Muscle layer of duodenum (tissue), 2 donors: ENCODE measurements around the gene PAM.
"Not testable (repeated sequence)": the region's sequence is repeated elsewhere in the genome, so short reads cannot be mapped to it uniquely, and the experiment has no call there.

Source experiments
- H3K27ac ChIP-seq: one replicate; pipeline ENCODE4 v1.7.0; 2013; ENCODE audit warnings: mild to moderate bottlenecking, low read length
- H3K27me3 ChIP-seq: one replicate; pipeline ENCODE4 v1.7.0; 2013; ENCODE audit warnings: low read depth, mild to moderate bottlenecking, control low read depth, low read length
- H3K36me3 ChIP-seq, 2 donors: one replicate each; pipeline ENCODE4 v1.7.0; 2013; ENCODE audit warnings: low read length in 2 of 2, control low read depth in 1 of 2, mild to moderate bottlenecking in 1 of 2; ENCODE audit not compliant: insufficient read depth in 2 of 2, control insufficient read depth in 1 of 2
- H3K4me1 ChIP-seq, 2 donors: one replicate each; pipeline ENCODE4 v1.7.0; 2013; ENCODE audit warnings: low read length in 2 of 2, mild to moderate bottlenecking in 2 of 2, control low read depth in 1 of 2, moderate library complexity in 1 of 2; ENCODE audit not compliant: insufficient read depth in 2 of 2, control insufficient read depth in 1 of 2
- H3K4me3 ChIP-seq, 2 donors: one replicate each; pipeline ENCODE4 v1.7.0; 2013; ENCODE audit warnings: low read length in 2 of 2, low read depth in 1 of 2, mild to moderate bottlenecking in 1 of 2
- H3K9me3 ChIP-seq, 2 donors: one replicate each; pipeline ENCODE4 v1.7.0; 2013; ENCODE audit warnings: low read length in 2 of 2, control low read depth in 1 of 2, mild to moderate bottlenecking in 1 of 2; ENCODE audit not compliant: control insufficient read depth in 1 of 2
- donor health status: healthy.

Gene PAM

GRCh38 chr5:102766295-102767090, 11.4 kb downstream of the PAM start:
- Histone ChIP-seq H3K4me1 (peaks cover 0 to 17% of the 10 kb centered on the region in 2 donors), H3K27ac (no peak overlapping the region), H3K27me3 (no peaks in the 10 kb centered on the region), H3K36me3 (no peaks in the 10 kb centered on the region), H3K4me3 (no peak overlapping the region), H3K9me3 (no peaks in the 10 kb centered on the region)

- no peaks in the 10 kb centered on the region for H3K9me3 ChIP-seq
- no peak overlapping the region for H3K4me3 ChIP-seq
- no peaks in the 10 kb centered on the region for H3K27me3 ChIP-seq
- H3K27ac ChIP-seq, result no peak overlapping the region
- H3K4me1 ChIP-seq, result peaks cover 0 to 8% of the 10 kb centered on the region in 2 donors
- no peaks in the 10 kb centered on the region for H3K36me3 ChIP-seq
These were observed 12.8 kb downstream of the PAM start for GRCh38 chr5:102767862-102768261.

GRCh38 chr5:102770803-102771202, 15.7 kb downstream of the PAM start:
- Histone ChIP-seq H3K9me3 (no peaks in the 10 kb centered on the region), H3K4me1 (peaks cover 0 to 7% of the 10 kb centered on the region in 2 donors), H3K4me3 (no peak overlapping the region), H3K27me3 (no peaks in the 10 kb centered on the region), H3K36me3 (no peaks in the 10 kb centered on the region), H3K27ac (no peak overlapping the region)

GRCh38 chr5:102771435-102771834, 16.3 kb downstream of the PAM start:
- no peak overlapping the region for H3K4me3 ChIP-seq
- H3K36me3 ChIP-seq, result no peaks in the 10 kb centered on the region
- no peak overlapping the region for H3K27ac ChIP-seq
- H3K4me1 ChIP-seq, result peaks cover 0 to 7% of the 10 kb centered on the region in 2 donors
- H3K9me3 ChIP-seq, result no peaks in the 10 kb centered on the region
- H3K27me3 ChIP-seq, result no peaks in the 10 kb centered on the region

- Histone ChIP-seq H3K27me3 (no peaks in the 10 kb centered on the region), H3K4me1 (peaks cover 0 to 7% of the 10 kb centered on the region in 2 donors), H3K36me3 (no peaks in the 10 kb centered on the region), H3K4me3 (no peak overlapping the region), H3K27ac (no peak overlapping the region), H3K9me3 (no peaks in the 10 kb centered on the region)
These were observed 17.2 kb downstream of the PAM start for GRCh38 chr5:102772273-102772672.

- Histone ChIP-seq H3K9me3 (no peaks in the 10 kb centered on the region), H3K27ac (no peak overlapping the region), H3K4me1 (peaks cover 0 to 11% of the 10 kb centered on the region in 2 donors)
These were observed 18.0 kb downstream of the PAM start for GRCh38 chr5:102773133-102773532.

GRCh38 chr5:102775756-102776155, 20.7 kb downstream of the PAM start:
- not testable (repeated sequence) for H3K27me3 ChIP-seq, H3K27ac ChIP-seq, H3K4me3 ChIP-seq, H3K9me3 ChIP-seq, H3K36me3 ChIP-seq
- H3K4me1 ChIP-seq, result peaks cover 0 to 12% of the 10 kb centered on the region in 2 donors

More at GRCh38 chr5:102773133-102773532, 18.0 kb downstream of the PAM start:
- Histone ChIP-seq H3K4me3 (no peak overlapping the region), H3K36me3 (no peaks in the 10 kb centered on the region), H3K27me3 (no peaks in the 10 kb centered on the region)

- H3K9me3 ChIP-seq, result no peaks in the 10 kb centered on the region
- no peaks in the 10 kb centered on the region for H3K27me3 ChIP-seq
- H3K4me3 ChIP-seq, result no peak overlapping the region
- no peaks in the 10 kb centered on the region for H3K36me3 ChIP-seq
- H3K27ac ChIP-seq, result no peak overlapping the region
- H3K4me1 ChIP-seq, result peaks cover 0 to 10% of the 10 kb centered on the region in 2 donors
These were observed 22.0 kb downstream of the PAM start for GRCh38 chr5:102777099-102777498.

- Histone ChIP-seq H3K27me3 (no peaks in the 10 kb centered on the region), H3K27ac (no peak overlapping the region), H3K4me3 (no peak overlapping the region), H3K9me3 (no peaks in the 10 kb centered on the region), H3K4me1 (peaks cover 0 to 14% of the 10 kb centered on the region in 2 donors), H3K36me3 (no peaks in the 10 kb centered on the region)
These were observed 23.4 kb downstream of the PAM start for GRCh38 chr5:102778478-102778877.

- Histone ChIP-seq H3K4me1 (peaks cover 0 to 14% of the 10 kb centered on the region in 2 donors), H3K36me3 (no peaks in the 10 kb centered on the region), H3K27ac (no peak overlapping the region), H3K9me3 (no peaks in the 10 kb centered on the region), H3K27me3 (no peaks in the 10 kb centered on the region), H3K4me3 (no peak overlapping the region)
These were observed 26.3 kb downstream of the PAM start for GRCh38 chr5:102781359-102781758.

- Histone ChIP-seq H3K4me3 (no peak overlapping the region), H3K4me1 (peaks cover 0 to 14% of the 10 kb centered on the region in 2 donors), H3K36me3 (no peaks in the 10 kb centered on the region), H3K27me3 (no peaks in the 10 kb centered on the region), H3K9me3 (no peaks in the 10 kb centered on the region), H3K27ac (no peak overlapping the region)
These were observed 26.7 kb downstream of the PAM start for GRCh38 chr5:102781786-102782185.
